ENCODE data around the gene IFNGR2.

Gene IFNGR2

DNA sequence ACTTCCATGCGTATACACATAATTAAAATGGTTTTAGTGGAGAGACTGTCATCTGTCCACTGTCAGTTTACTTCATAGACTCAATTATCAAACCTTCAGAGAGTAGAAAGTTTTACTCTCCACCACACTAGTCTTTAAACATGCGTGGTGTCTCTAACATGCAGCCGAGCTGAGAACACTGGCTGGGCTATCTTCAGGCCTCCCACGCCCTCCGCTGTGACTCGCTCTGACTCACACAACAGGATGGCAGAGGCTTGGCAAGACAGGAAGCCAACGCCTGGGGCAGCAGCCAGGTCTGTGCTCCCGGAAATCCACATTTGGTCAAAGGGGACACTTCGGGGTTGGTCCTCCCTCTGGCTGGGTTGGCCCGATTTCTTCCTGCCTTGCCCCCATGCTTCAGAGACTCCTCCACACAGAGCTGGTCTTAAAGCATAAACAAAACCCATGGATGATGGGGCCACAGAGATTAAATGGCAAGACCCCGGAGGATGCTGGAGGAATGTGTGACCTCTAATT lies 22.7 kb upstream of the IFNGR2 start:
- TF ChIP-seq, protein P1, sequence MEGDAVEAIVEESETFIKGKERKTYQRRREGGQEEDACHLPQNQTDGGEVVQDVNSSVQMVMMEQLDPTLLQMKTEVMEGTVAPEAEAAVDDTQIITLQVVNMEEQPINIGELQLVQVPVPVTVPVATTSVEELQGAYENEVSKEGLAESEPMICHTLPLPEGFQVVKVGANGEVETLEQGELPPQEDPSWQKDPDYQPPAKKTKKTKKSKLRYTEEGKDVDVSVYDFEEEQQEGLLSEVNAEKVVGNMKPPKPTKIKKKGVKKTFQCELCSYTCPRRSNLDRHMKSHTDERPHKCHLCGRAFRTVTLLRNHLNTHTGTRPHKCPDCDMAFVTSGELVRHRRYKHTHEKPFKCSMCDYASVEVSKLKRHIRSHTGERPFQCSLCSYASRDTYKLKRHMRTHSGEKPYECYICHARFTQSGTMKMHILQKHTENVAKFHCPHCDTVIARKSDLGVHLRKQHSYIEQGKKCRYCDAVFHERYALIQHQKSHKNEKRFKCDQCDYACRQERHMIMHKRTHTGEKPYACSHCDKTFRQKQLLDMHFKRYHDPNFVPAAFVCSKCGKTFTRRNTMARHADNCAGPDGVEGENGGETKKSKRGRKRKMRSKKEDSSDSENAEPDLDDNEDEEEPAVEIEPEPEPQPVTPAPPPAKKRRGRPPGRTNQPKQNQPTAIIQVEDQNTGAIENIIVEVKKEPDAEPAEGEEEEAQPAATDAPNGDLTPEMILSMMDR (IDR thresholded peaks at IDR 0.05): no peak

DNA sequence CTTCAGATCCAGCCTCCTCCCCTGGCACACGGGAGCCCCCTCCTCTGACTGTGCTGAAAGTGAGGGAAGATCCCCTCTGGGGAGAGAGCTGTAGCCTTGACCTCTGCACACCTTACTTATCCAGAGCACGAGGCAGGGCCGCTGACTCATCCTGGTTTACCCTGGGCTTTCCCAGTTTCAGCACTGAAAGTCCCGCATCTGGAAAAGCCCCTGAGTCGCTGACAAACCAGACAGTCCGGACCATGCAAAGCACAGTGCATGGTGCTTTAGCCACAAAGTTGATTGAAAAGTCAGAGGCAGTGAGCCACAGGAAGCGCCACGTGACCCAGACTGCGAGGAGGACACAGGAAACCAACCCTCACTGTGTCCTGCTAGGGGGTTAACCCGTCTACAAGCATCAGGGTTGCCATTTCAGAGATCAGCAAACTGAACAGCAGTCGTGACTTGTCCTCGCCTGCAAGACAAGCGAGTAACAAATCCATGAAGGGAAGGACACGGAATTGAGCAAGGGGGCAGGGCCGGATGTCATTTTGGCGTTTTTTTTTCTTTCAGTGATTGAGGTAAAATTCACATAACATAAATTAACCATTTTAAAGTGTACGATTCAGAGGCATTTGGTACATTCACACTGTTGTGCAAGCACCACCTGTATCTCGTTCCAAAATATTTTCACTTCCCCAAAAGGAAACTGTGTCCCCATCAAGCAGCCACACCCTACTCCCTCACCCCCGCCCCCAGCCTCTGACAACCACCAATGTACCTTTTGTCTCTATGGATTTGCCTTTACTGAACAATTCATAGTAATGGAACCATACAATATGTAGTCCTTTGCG lies 19.9 kb upstream of the IFNGR2 start:
- TF ChIP-seq, protein P1 (IDR thresholded peaks at IDR 0.05): no peak

DNA sequence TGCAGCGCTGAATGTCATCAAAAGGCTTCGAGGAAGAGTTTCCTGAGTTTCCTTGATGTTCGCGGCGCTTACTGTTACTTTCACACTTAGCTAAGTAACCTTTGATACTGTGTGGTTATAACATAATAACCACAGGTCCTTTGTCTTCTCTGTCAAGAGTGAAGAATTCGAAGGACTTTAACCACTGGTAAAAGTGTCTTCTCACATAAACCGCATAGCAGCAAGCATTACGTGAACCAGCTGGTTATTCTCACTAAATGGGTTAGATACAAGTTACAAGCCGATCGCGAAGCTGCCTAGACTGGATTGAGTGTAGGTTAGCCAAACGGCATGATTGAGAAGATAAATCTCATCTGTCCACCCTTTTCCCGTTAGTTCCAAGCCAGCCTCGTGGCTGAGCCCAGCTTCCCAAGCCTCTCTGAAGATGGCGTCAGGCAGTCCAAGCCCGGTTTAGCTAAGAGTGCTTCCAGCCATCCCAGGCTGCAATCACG lies 18.3 kb upstream of the IFNGR2 start:
- TF ChIP-seq, protein P1 (IDR thresholded peaks at IDR 0.05): no peak

DNA sequence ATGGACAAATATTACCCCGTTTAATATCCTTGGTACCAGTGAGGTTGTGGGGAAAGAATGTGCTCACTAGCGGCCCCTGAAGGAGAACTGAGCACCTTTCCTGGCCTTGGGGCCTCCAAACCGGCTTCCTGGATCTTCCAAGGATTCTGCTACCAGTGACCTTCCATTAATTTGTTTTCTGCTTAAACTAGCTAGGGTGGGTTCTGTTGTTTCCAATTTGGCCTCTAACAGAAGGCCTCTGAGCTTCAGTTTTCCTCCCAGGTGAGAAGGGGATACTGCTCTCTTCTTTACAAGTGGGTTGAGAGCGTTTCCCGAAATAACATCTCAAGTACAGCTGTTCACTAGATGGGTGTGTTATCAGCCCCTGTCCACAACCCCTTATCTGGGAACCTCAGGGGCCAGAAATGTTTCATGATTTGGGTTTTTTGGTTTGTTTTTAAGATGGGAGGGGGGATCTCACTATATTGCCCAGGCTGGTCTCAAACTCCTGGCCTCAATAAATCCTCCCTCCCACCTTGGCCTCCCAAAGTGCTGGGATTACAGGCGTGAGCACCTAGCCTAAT lies 16.9 kb upstream of the IFNGR2 start:
- TF ChIP-seq, protein P1 (IDR thresholded peaks at IDR 0.05): no peak

DNA sequence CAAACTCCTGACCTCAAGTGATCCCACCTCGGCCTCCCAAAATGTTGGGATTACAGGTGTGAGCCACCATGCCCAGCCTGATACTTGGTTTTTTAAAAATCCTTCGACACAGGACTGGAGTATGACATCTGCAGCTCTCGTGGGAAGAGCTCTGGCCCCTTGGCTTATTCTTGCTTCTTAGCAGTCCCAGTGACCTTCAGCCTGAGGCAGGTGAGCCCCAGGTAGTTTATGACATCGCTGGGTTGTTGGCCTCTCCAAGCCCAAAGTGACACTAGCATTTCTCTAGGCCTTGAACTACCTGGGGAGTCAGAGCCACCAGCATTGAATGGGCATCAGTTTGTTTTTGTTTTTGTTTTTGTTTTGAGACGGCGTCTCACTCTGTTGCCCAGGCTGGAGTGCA lies 15.9 kb upstream of the IFNGR2 start:
- TF ChIP-seq, protein P1 (IDR thresholded peaks at IDR 0.05): no peak

DNA sequence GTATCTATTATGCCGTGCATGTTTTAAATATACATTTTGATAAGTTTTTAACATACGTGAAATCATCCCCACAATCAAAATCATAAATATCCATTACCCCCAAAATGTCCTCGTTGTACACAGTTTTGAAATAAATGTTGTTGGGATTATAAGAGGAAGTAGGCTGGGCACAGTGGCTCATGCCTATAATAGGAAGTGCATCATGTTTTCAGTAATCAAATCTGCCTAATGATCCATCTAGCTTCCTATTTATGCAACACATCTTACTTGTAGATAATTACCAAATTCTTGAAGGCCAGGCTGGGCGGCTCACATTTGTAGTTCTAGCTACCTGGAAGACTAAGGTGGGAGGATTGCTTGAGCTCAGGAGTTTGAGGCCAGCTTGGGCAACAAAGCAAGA lies 15.0 kb upstream of the IFNGR2 start:
- TF ChIP-seq, protein P1 (IDR thresholded peaks at IDR 0.05): no peak

DNA sequence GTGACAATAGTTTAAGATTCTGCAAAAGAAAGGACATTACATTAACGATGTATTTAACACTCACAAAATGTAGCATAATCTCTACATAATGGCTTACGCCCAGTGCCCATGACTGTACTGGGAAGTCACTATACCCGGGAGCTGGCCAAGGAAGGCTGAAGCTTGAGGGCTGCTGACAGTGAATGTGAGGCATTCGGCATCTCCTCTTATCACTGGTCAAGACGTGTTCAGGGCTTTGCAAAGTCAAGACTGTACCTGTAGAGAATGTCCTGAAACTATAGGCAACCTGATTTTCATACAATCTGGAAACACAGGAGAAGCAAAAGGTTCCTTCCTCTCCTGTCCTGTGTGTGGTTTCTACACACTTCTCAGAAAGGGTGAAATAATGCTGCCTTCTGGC lies 12.7 kb upstream of the IFNGR2 start:
- TF ChIP-seq, protein P1 (IDR thresholded peaks at IDR 0.05): no peak

All from LNCAP (cell line).